HepG2 (cell line): ENCODE measurements around the gene EXTL2. TPM values are rescaled to one million over a fixed set of nuclear protein-coding genes. Genes with fewer than 3 reads are reported as not detected.

ENCODE experiments used
- LBX2 ChIP-seq: sonication (generic); formaldehyde crosslinking; IDR thresholded peaks from 2 replicates; pipeline ENCODE4 v1.5.0; 2020; ENCODE audit warnings: missing genetic modification reagents, mild to moderate bottlenecking, borderline replicate concordance
- ZNF441 ChIP-seq: sonication (generic); formaldehyde crosslinking; IDR thresholded peaks from 2 replicates; pipeline ENCODE4 v1.7.0; 2021; ENCODE audit warnings: missing genetic modification reagents, borderline replicate concordance
- ZNF770 ChIP-seq: sonication (generic); formaldehyde crosslinking; IDR thresholded peaks from 2 replicates; pipeline ENCODE4 v1.5.0; 2020; ENCODE audit warnings: mild to moderate bottlenecking, missing genetic modification reagents
- polyA plus RNA-seq, 8 experiments: library from polyadenylated mRNA; depleted of rRNA in 3 of 8; stranded (reverse) in 7 of 8; unstranded in 1 of 8; fragments of >200 nt; fragmentation: Illumina TruSeq in 4 of 8; extraction: Trizol in 4 of 8; gene quantifications; 2 replicates each; pipeline versions ENCODE4 v1.2.1 to v1.2.3, GENCODE V29; 2011 to 2016; ENCODE audit warnings: low read depth in 4 of 8, missing spikeins in 1 of 8, mixed read lengths in 1 of 8; ENCODE audit not compliant: insufficient read depth in 1 of 8
- total RNA-seq, 5 experiments: library from RNA; depleted of rRNA; stranded (reverse); fragments of >200 nt; fragmentation: Illumina TruSeq; extraction: Trizol; gene quantifications; 2 replicates each; pipeline ENCODE4 v1.2.3, GENCODE V29; 2016; ENCODE audit warnings: low read depth in 1 of 5
- TF ChIP-seq, protein P1 (sequence below): sonication (generic); formaldehyde crosslinking; IDR thresholded peaks from 2 replicates; pipeline ENCODE4 v1.4.0; 2020; ENCODE audit warnings: missing genetic modification reagents
- TF ChIP-seq, protein P2 (sequence below): sonication (generic); formaldehyde crosslinking; IDR thresholded peaks from 2 replicates; pipeline ENCODE4 v1.8.0; 2022; ENCODE audit warnings: missing genetic modification reagents, mild to moderate bottlenecking, borderline replicate concordance
- TF ChIP-seq, protein P3 (sequence below): IDR thresholded peaks from 2 replicates; pipeline ENCODE4 v1.6.1; 2016
- TF ChIP-seq, protein P4 (sequence below): sonication (generic); formaldehyde crosslinking; IDR thresholded peaks from 2 replicates; pipeline ENCODE4 v1.9.0; 2022; ENCODE audit warnings: low read depth, missing genetic modification reagents

EXTL2 gene
- total and polyA plus RNA-seq, 2 of the 13 experiments (the other 11 are each of a cell fraction or from before 2014, with no cell fraction given) = 22.0 to 23.5 TPM

GRCh38 chr1:100894603-100895539 lies at the start of gene EXTL2 (continued):
- TF ChIP-seq, protein P1, sequence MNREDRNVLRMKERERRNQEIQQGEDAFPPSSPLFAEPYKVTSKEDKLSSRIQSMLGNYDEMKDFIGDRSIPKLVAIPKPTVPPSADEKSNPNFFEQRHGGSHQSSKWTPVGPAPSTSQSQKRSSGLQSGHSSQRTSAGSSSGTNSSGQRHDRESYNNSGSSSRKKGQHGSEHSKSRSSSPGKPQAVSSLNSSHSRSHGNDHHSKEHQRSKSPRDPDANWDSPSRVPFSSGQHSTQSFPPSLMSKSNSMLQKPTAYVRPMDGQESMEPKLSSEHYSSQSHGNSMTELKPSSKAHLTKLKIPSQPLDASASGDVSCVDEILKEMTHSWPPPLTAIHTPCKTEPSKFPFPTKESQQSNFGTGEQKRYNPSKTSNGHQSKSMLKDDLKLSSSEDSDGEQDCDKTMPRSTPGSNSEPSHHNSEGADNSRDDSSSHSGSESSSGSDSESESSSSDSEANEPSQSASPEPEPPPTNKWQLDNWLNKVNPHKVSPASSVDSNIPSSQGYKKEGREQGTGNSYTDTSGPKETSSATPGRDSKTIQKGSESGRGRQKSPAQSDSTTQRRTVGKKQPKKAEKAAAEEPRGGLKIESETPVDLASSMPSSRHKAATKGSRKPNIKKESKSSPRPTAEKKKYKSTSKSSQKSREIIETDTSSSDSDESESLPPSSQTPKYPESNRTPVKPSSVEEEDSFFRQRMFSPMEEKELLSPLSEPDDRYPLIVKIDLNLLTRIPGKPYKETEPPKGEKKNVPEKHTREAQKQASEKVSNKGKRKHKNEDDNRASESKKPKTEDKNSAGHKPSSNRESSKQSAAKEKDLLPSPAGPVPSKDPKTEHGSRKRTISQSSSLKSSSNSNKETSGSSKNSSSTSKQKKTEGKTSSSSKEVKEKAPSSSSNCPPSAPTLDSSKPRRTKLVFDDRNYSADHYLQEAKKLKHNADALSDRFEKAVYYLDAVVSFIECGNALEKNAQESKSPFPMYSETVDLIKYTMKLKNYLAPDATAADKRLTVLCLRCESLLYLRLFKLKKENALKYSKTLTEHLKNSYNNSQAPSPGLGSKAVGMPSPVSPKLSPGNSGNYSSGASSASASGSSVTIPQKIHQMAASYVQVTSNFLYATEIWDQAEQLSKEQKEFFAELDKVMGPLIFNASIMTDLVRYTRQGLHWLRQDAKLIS (CRISPR knock-in tag) = no peak
- 0 out of 2 replicates have a peak, but pooled peaks have one; percentile 52 for TF ChIP-seq ZNF441
- no peak for TF ChIP-seq LBX2
- TF ChIP-seq, protein P2, sequence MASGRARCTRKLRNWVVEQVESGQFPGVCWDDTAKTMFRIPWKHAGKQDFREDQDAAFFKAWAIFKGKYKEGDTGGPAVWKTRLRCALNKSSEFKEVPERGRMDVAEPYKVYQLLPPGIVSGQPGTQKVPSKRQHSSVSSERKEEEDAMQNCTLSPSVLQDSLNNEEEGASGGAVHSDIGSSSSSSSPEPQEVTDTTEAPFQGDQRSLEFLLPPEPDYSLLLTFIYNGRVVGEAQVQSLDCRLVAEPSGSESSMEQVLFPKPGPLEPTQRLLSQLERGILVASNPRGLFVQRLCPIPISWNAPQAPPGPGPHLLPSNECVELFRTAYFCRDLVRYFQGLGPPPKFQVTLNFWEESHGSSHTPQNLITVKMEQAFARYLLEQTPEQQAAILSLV (CRISPR knock-in tag) = no peak
- TF ChIP-seq ZNF770 (CRISPR knock-in tag) = 0 out of 2 replicates have a peak, but pooled peaks have one; percentile 26
- TF ChIP-seq, protein P3, sequence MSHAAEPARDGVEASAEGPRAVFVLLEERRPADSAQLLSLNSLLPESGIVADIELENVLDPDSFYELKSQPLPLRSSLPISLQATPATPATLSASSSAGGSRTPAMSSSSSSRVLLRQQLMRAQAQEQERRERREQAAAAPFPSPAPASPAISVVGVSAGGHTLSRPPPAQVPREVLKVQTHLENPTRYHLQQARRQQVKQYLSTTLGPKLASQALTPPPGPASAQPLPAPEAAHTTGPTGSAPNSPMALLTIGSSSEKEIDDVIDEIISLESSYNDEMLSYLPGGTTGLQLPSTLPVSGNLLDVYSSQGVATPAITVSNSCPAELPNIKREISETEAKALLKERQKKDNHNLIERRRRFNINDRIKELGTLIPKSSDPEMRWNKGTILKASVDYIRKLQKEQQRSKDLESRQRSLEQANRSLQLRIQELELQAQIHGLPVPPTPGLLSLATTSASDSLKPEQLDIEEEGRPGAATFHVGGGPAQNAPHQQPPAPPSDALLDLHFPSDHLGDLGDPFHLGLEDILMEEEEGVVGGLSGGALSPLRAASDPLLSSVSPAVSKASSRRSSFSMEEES (CRISPR knock-in tag) = peak; percentile 50; the same call in 1 of the 2 replicates
- TF ChIP-seq, protein P4, sequence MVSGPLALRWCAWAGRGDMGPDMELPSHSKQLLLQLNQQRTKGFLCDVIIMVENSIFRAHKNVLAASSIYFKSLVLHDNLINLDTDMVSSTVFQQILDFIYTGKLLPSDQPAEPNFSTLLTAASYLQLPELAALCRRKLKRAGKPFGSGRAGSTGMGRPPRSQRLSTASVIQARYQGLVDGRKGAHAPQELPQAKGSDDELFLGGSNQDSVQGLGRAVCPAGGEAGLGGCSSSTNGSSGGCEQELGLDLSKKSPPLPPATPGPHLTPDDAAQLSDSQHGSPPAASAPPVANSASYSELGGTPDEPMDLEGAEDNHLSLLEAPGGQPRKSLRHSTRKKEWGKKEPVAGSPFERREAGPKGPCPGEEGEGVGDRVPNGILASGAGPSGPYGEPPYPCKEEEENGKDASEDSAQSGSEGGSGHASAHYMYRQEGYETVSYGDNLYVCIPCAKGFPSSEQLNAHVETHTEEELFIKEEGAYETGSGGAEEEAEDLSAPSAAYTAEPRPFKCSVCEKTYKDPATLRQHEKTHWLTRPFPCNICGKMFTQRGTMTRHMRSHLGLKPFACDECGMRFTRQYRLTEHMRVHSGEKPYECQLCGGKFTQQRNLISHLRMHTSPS (CRISPR knock-in tag) = no peak
